HepG2 (cell line): ENCODE measurements around the gene WDHD1. TPM values are rescaled to one million over a fixed set of nuclear protein-coding genes. Genes with fewer than 3 reads are reported as not detected.
"Not testable (repeated sequence)": the region's sequence is repeated elsewhere in the genome, so short reads cannot be mapped to it uniquely, and the experiment has no call there.

Source experiments
- ATAC-seq: fragments of 200-7000 bp; cut with Tn5 transposase; 3 replicates; pipeline ENCODE4 v1.9.1; 2020; ENCODE audit warnings: mild to moderate bottlenecking, moderate library complexity
- BruUV-seq: library from RNA; stranded (reverse); fragments of 400-500 nt; replicated peaks from 2 replicates; lab custom pipeline; 2021; lab: Mats Ljungman, UMichigan
- CTCF ChIA-PET: fragments of 300-600 bp; formaldehyde crosslinking; extraction: SDS; loops from one replicate; lab custom pipeline; 2021; ENCODE audit warnings: low total read pairs, inconsistent platforms, low intra/inter-chr PET ratio; lab: Yijun Ruan, JAX
- POLR2A ChIA-PET: fragments of 350-600 bp; sonication (Branson Sonifier 250); formaldehyde crosslinking; loops from one replicate; lab custom pipeline; 2020; ENCODE audit warnings: antibody characterized with exemption, inconsistent platforms; lab: Yijun Ruan, JAX
- DNase-seq: peaks from one replicate; pipeline ENCODE4 v3.0.0-alpha.2; 2015; ENCODE audit warnings: low spot score
- FAIRE-seq: peaks from 3 replicates; lab custom pipeline; 2011; peaks lifted over from hg19 to GRCh38; lab: Jason Lieb, UNC
- H2AFZ ChIP-seq: one replicate; pipeline ENCODE4 v1.6.1; 2011; ENCODE audit warnings: low read length, inconsistent platforms
- H3K27ac ChIP-seq: fragments of 300-600 bp; 3 replicates; pipeline ENCODE4 v1.8.0; 2011; ENCODE audit warnings: mixed run types, mild to moderate bottlenecking, mixed read lengths, low read length, inconsistent platforms; ENCODE audit not compliant: insufficient read depth; ENCODE audit errors: extremely low read length
- H3K27me3 ChIP-seq, 2 experiments: fragments of 200-600 bp in 1 of 2; 2 replicates in 1 of 2; 3 replicates in 1 of 2; pipeline versions ENCODE4 v1.6.0 to v1.8.0; 2011; ENCODE audit warnings: low read length in 2 of 2, mild to moderate bottlenecking in 2 of 2, moderate library complexity in 2 of 2, inconsistent platforms in 1 of 2; ENCODE audit not compliant: insufficient read depth in 2 of 2, control insufficient read depth in 1 of 2
- H3K36me3 ChIP-seq, 2 experiments: fragments of 200-600 bp in 1 of 2; replicated peaks in 1 of 2; 2 replicates in 1 of 2; 3 replicates in 1 of 2; pipeline versions ENCODE4 v1.5.1 to v1.8.0; 2011; ENCODE audit warnings: low read length in 2 of 2, inconsistent platforms in 1 of 2; ENCODE audit not compliant: insufficient read depth in 2 of 2, control insufficient read depth in 1 of 2
- H3K4me1 ChIP-seq: 2 replicates; pipeline ENCODE4 v1.5.1; 2012; ENCODE audit warnings: low read length, inconsistent platforms; ENCODE audit not compliant: insufficient read depth
- H3K4me2 ChIP-seq: 2 replicates; pipeline ENCODE4 v1.6.0; 2011; ENCODE audit warnings: low read depth, low read length, inconsistent platforms
- H3K4me3 ChIP-seq, 3 experiments: fragments of 200-600 bp in 1 of 3; sonication (generic), shearing (Covaris generic) in 1 of 3; replicated peaks in 1 of 3; 2 replicates each; pipeline ENCODE4 v1.5.1; 2011 to 2016; ENCODE audit warnings: low read length in 3 of 3, inconsistent platforms in 2 of 3, low read depth in 2 of 3, mild to moderate bottlenecking in 2 of 3, control low read depth in 1 of 3, mixed read lengths in 1 of 3; ENCODE audit not compliant: insufficient read depth in 1 of 3
- H3K79me2 ChIP-seq: one replicate; pipeline ENCODE4 v1.6.1; 2011; ENCODE audit warnings: low read length, inconsistent platforms; ENCODE audit not compliant: insufficient read depth
- H3K9ac ChIP-seq: 2 replicates; pipeline ENCODE4 v1.6.0; 2011; ENCODE audit warnings: mild to moderate bottlenecking, low read depth, low read length, inconsistent platforms; ENCODE audit not compliant: insufficient read depth
- H3K9me3 ChIP-seq: 2 replicates; pipeline ENCODE4 v1.5.1; 2012; ENCODE audit warnings: mild to moderate bottlenecking, low read length
- H4K20me1 ChIP-seq: 2 replicates; pipeline ENCODE4 v1.6.0; 2011; ENCODE audit warnings: inconsistent platforms, mild to moderate bottlenecking, low read length, moderate library complexity; ENCODE audit not compliant: insufficient read depth
- CREB3 ChIP-seq: sonication (generic); formaldehyde crosslinking; IDR thresholded peaks from 2 replicates; pipeline ENCODE4 v1.5.0; 2020; ENCODE audit warnings: missing genetic modification reagents
- FOXA3 ChIP-seq: IDR thresholded peaks from 2 replicates; pipeline ENCODE4 v1.6.1; 2016; ENCODE audit warnings: missing genetic modification reagents, missing compliant biosample characterization
- ZSCAN12 ChIP-seq: sonication (generic); formaldehyde crosslinking; IDR thresholded peaks from 2 replicates; pipeline ENCODE4 v1.9.0; 2021; ENCODE audit warnings: mild to moderate bottlenecking, missing genetic modification reagents
- WGBS: methylation state at CpG from one replicate; pipeline ENCODE4 v1.1.6; 2017; ENCODE audit warnings: low lambda C conversion rate; 5-methylcytosine and 5-hydroxymethylcytosine counted together
- in situ Hi-C: cut with HindIII; loops from 2 replicates; pipeline ENCODE4 v1.10.0; 2017; ENCODE audit warnings: low pct_unique_long_range_greater_than_20kb; ENCODE audit not compliant: extremely low pct_ligation_motif_present
- intact Hi-C: fragments of 100-400 bp; cut with micrococcal nuclease; formaldehyde crosslinking; loops from one replicate; pipeline ENCODE4 v1.10.0; 2022; ENCODE audit not compliant: unreplicated experiment
- polyA plus RNA-seq, 8 experiments: library from polyadenylated mRNA; depleted of rRNA in 3 of 8; stranded (reverse) in 7 of 8; unstranded in 1 of 8; fragments of >200 nt; fragmentation: Illumina TruSeq in 4 of 8; extraction: Trizol in 4 of 8; gene quantifications; 2 replicates each; pipeline versions ENCODE4 v1.2.1 to v1.2.3, GENCODE V29; 2011 to 2016; ENCODE audit warnings: low read depth in 4 of 8, missing spikeins in 1 of 8, mixed read lengths in 1 of 8; ENCODE audit not compliant: insufficient read depth in 1 of 8
- total RNA-seq, 5 experiments: library from RNA; depleted of rRNA; stranded (reverse); fragments of >200 nt; fragmentation: Illumina TruSeq; extraction: Trizol; gene quantifications; 2 replicates each; pipeline ENCODE4 v1.2.3, GENCODE V29; 2016; ENCODE audit warnings: low read depth in 1 of 5

Gene WDHD1
- total and polyA plus RNA-seq, 2 of the 13 experiments (the other 11 are each of a cell fraction or from before 2014, with no cell fraction given) = 5.5 to 27.5 TPM

- intact Hi-C loops (no loop called here), in situ Hi-C loops (no loop called here)
- no TSS peak for BruUV-seq
- POLR2A ChIA-PET = no interaction called here
- TF ChIP-seq CREB3 (no peak), ZSCAN12 (no peak), FOXA3 (CRISPR knock-in tag) (no peak)
- no peak for ATAC-seq
- Histone ChIP-seq H3K9me3 (no peaks in the 10 kb centered on the region), H3K27me3 (no peaks in the 10 kb centered on the region), H3K27ac (no peak overlapping the region), H3K9ac (no peak overlapping the region), H4K20me1 (no peaks in the 10 kb centered on the region), H2AFZ (no peak overlapping the region), H3K4me3 (no peak overlapping the region), H3K79me2 (no peaks in the 10 kb centered on the region), H3K36me3 (no peaks in the 10 kb centered on the region), H3K4me2 (no peak overlapping the region), H3K4me1 (no peaks in the 10 kb centered on the region)
- WGBS = 79% methylated on average over 1 of the region's 1 CpG
- CTCF ChIA-PET = no interaction called here
- DNase-seq = no peak
- FAIRE-seq = no peak
Observed at GRCh38 chr14:54927551-54927950, 99.3 kb downstream of the WDHD1 start.

- H3K4me2 ChIP-seq, DNase-seq, CTCF ChIA-PET, POLR2A ChIA-PET, H3K4me1 ChIP-seq, H3K4me3 ChIP-seq, H3K9ac ChIP-seq, intact Hi-C loops, H4K20me1 ChIP-seq, BruUV-seq, H3K9me3 ChIP-seq, H3K27ac ChIP-seq, FAIRE-seq, H3K36me3 ChIP-seq, H3K27me3 ChIP-seq, ATAC-seq, H3K79me2 ChIP-seq, H2AFZ ChIP-seq, in situ Hi-C loops: not testable (repeated sequence)
- 75% methylated on average over 5 of the region's 5 CpGs for WGBS
Observed at GRCh38 chr14:54926570-54926969, 100.3 kb downstream of the WDHD1 start.
